SK-MEL-5 (cell line): ENCODE data around the gene ISLR2. TPM values are rescaled to one million over a fixed set of nuclear protein-coding genes. Genes with fewer than 3 reads are reported as not detected.
A peak's percentile ranks its signal among the peaks of the same experiment; 100 is the strongest.

Experiments used
- DNase-seq: peaks from one replicate; pipeline ENCODE4 v3.0.0-alpha.2; 2016; ENCODE audit warnings: low read depth, low spot score
- in situ Hi-C: cut with HindIII; loops from 2 replicates; pipeline ENCODE4 v1.10.0; 2016; ENCODE audit warnings: low sequenced_read_pairs, high pct_unique_total_duplicates, low pct_unique_long_range_greater_than_20kb
- total RNA-seq: library from RNA; depleted of rRNA; stranded (reverse); fragments of >200 nt; shearing (Covaris generic); gene quantifications from 2 replicates; pipeline ENCODE4 v1.2.3, GENCODE V29; 2014

Gene ISLR2
- total RNA-seq, 1 experiment from 2014 or later, result not detected

DNA sequence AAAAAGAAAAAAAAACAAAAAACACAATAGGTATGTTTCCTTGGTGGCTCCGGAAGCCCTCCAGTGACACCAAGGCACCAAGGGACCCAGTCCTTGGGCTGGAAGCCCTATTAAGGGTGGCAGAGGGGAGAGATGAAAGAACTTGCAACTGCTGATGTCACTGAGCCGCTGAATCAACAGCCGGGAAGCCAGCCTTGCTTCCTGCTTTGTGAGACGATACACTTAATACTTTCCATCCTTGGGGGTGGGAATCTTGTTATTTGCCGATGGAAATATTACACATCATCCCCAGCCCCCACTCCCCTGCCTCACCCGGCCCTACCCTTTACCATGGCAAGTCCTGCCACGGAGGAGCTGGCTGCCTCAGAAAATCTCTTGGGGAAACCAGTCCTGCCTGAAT lies 5.6 kb upstream of the ISLR2 start:
- in situ Hi-C loops, result loop anchor here (25.0 kb wide), 1 partner anchor 188 kb away; no protein-coding TSS in a partner anchor
- no peak for DNase-seq

DNA sequence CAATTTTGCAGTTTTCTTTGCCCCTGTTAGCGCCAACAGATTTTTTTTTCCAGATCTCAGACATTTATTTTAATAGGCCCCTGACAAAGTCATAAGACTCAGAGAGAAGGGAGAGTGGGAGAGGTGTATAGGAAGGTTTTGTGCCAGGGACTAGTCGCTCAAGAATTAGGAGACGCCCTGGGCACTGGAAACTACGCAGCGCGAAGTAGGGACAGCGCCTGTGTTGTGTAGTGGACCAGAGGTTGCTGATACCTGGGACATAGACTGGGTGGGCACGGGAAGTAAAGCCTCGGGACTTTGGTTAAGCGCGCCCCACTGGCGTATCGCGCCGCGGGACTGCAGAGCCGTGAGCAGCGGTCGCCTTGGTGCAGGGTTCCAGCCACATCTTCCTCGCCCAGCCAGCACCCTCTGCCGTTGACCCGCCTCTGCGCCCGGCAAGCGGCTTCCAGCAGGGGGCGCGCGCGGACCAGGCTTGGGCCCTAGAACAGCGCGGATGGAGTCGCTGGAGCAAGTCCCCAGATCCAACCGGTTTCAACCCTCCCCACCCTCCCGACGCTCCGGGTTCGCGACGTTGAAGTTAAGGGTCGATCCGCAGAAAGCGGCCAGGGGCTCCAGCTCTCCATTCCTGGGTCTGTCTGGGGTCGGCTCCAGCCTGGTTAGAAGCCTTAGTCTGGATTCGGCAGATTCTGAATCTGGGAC lies 3.0 kb upstream of the ISLR2 start:
- in situ Hi-C loops, result no loop called here
- peak; percentile 81 for DNase-seq

DNA sequence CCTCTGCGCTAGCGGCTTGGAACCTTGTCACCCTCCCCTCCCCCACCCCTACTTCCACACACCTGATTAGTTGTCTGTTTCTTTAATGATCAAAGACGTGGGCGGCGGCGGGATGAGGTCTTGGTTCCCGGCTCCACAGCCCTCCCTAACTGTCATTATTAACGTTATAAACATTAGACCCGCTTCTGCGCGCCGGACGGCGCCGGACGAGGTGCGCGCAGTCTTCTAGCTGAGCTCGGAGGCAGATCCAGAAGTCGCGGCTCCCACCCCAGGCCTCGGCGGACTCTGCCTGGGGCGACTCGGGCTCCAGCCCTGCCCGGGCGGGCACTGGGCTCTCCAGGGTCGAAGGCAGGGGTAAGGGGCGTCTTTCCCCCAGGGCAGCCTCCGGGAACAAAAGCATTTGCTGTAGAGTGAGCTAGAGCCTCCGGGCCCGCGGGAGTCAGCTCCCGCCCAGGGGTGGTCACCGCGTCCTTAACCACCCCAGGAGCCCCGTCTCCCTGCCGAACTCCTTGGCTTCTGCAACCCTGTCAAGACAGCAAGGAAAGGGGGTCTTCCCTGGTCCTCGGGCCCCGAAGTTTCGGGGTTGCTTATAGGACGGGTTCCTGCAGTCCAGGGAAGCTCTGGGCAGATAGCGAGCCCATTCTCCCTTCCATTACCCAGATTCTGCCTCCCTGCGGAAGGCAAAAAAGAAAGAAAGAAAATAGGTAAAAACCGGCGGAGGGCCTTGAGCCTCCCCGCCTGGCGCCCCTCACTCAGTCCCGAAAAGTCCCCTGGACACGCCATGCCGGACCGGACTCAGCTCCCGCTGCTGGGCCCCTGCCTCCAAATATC lies 2.2 kb upstream of the ISLR2 start:
- in situ Hi-C loops, result no loop called here
- DNase-seq, result peak; percentile 11

DNA sequence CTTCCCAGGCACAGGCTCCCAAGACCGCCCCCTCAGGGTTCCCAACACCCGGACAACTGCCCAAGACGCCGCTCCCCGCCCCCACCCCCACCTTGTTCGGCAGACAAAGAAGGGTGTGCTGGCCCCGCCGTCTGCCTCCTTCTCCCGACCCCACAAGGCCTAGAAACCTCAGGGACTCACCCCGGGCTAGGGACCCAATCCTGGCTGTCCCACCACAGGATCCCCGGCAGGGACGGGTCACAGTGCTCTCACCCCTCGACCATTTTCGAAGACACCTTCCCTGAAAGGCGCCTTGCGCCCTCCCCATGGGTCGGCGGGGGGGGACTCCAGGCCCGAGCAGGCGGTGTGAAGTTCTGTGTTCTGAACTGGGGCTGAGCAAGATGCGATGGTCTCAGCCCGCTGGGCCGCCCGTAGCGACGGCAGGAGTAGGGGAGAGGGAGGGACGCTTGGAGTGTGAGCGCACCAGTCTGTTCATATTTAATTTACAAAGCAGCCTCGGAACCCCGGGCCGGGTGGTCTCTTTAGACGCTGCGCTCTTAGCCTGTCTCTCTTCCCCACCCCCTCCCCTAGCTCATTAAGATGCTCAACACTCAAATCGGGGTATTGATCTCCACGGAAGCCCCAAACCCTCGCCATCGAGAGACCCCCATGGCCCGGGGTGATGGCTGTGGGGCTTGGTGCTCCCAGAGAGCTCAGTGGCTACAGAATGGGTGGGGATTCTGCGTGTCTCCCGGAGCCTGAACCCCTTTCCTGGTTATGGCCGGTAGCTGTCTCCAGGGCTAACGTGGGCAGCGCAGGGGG lies 1.4 kb upstream of the ISLR2 start:
- no peak for DNase-seq
- in situ Hi-C loops, result no loop called here

DNA sequence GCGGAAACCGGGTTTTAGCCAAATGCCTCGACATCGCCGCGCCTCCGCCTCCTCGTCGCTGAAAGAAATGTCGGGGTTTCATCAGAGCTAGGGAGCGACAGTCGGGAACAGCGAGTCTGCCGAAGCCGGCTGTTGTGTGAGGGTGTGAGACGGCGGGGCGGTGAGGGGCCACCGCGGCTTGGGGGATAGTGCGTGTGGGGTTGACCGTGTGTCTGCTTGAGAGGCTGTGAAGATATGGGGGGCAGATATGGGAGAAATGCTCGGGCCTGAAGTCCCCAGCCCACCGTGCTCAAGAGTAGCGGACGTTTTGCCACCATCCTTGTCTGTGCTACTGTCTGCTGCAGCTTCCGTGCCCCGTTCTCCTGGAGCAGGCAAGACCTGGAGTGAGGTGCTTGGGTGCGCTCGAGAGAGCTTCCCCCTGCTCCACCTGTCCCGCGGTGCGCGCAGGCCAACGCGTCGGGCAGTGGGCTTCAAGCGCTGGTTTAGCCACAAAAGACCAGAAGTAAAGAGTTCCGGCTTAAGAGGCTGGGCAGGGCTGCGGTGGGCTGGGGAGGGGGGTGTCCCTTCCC lies 716 bp upstream of the ISLR2 start:
- in situ Hi-C loops, result no loop called here

DNA sequence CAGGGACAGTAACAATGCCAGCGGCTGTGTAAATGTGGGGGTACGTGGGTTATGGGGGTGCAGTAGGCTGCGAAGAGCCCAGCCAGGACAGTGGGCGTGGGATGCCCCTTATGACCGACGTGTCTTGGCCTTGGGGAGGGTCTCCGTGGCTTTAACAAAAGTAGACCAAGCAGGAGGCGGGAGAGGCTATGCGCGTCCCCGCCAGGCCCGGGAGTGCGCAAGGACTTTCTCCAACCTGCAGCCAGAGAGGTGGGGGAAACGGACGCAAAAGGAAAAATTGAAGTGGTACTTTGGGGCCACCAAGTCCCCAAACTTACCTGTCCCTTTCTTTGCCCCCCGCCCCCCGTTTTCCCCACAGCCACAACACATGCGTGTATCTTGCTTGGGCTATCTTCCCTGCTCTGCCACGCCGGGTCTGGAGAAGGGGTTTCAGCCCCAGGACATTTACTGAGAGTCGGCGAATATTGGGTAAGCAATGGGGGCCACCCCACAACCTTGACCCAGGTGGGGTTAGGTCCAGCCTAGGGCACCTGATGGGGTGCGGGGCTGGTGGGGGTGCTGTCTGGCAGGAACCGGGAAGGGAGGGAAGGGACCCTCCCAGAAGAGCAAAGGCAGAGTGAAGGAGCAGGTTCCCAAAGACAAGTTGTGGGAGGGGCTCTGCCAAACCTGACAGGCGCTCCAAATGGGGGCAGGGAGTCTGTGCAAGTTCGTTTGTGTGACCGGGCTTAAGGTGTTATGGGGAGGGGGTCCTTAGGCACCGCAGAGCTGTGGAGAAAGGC lies 652 bp downstream of the ISLR2 start:
- DNase-seq, result no peak
- in situ Hi-C loops, result no loop called here

More for the DNA sequence above, 716 bp upstream of the ISLR2 start:
- no peak for DNase-seq

DNA sequence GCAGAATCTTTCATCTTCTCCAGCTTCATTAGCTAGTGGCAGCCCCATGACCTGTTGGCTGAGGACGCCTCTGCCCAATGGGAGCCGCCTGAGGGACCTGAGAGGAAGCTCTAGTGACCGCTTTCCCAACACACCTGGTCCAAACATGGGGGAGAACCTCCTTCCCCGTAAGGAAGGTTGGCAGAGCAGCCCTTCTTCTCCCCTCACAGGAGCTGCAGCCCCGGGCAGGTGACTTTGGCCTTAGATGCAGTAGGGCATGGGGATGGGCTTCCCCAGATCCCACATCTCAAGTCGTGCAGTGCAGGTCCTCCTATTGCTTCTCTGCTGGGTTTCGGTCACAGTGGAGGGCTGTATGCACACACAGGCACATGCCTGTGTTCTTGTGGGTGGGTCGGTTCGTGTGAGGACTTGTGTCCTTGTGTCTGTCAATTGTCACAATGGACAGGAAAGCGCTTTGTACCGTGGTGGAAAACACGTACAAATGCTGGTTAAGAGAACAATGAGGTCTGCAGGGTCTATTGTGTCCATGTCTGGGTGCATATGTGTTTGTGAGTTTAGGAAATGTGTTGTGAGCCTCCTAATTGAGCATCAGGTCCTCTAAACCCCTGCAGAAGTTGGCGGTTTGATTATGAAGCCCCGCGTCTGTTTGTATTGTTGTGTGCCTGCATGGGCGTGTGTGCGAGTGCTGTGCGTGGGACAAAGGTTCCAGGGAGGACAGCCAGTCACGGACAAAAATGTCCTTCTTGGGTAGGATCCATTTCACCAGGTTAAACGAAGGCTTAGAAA lies 1.4 kb downstream of the ISLR2 start:
- in situ Hi-C loops, result no loop called here
- no peak for DNase-seq

DNA sequence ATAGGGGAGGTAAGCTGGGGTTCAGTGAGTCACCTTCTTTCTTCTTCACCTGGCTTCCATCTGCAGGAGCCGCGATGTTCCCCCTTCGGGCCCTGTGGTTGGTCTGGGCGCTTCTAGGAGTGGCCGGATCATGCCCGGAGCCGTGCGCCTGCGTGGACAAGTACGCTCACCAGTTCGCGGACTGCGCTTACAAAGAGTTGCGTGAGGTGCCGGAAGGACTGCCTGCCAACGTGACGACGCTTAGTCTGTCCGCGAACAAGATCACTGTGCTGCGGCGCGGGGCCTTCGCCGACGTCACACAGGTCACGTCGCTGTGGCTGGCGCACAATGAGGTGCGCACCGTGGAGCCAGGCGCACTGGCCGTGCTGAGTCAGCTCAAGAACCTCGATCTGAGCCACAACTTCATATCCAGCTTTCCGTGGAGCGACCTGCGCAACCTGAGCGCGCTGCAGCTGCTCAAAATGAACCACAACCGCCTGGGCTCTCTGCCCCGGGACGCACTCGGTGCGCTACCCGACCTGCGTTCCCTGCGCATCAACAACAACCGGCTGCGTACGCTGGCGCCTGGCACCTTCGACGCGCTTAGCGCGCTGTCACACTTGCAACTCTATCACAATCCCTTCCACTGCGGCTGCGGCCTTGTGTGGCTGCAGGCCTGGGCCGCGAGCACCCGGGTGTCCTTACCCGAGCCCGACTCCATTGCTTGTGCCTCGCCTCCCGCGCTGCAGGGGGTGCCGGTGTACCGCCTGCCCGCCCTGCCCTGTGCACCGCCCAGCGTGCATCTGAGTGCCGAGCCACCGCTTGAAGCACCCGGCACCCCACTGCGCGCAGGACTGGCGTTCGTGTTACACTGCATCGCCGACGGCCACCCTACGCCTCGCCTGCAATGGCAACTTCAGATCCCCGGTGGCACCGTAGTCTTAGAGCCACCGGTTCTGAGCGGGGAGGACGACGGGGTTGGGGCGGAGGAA lies 2.6 kb downstream of the ISLR2 start:
- in situ Hi-C loops, result no loop called here
- DNase-seq, result no peak

DNA sequence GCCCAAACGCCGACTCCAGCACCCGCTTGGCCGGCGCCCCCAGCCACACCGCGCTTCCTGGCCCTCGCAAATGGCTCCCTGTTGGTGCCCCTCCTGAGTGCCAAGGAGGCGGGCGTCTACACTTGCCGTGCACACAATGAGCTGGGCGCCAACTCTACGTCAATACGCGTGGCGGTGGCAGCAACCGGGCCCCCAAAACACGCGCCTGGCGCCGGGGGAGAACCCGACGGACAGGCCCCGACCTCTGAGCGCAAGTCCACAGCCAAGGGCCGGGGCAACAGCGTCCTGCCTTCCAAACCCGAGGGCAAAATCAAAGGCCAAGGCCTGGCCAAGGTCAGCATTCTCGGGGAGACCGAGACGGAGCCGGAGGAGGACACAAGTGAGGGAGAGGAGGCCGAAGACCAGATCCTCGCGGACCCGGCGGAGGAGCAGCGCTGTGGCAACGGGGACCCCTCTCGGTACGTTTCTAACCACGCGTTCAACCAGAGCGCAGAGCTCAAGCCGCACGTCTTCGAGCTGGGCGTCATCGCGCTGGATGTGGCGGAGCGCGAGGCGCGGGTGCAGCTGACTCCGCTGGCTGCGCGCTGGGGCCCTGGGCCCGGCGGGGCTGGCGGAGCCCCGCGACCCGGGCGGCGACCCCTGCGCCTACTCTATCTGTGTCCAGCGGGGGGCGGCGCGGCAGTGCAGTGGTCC lies 3.5 kb downstream of the ISLR2 start:
- in situ Hi-C loops, result no loop called here
- no peak for DNase-seq

DNA sequence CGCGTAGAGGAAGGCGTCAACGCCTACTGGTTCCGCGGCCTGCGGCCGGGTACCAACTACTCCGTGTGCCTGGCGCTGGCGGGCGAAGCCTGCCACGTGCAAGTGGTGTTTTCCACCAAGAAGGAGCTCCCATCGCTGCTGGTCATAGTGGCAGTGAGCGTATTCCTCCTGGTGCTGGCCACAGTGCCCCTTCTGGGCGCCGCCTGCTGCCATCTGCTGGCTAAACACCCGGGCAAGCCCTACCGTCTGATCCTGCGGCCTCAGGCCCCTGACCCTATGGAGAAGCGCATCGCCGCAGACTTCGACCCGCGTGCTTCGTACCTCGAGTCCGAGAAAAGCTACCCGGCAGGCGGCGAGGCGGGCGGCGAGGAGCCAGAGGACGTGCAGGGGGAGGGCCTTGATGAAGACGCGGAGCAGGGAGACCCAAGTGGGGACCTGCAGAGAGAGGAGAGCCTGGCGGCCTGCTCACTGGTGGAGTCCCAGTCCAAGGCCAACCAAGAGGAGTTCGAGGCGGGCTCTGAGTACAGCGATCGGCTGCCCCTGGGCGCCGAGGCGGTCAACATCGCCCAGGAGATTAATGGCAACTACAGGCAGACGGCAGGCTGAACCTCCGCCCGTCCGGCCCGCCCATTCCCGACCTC lies 4.1 kb downstream of the ISLR2 start:
- in situ Hi-C loops, result no loop called here
- peak; percentile 63 for DNase-seq

DNA sequence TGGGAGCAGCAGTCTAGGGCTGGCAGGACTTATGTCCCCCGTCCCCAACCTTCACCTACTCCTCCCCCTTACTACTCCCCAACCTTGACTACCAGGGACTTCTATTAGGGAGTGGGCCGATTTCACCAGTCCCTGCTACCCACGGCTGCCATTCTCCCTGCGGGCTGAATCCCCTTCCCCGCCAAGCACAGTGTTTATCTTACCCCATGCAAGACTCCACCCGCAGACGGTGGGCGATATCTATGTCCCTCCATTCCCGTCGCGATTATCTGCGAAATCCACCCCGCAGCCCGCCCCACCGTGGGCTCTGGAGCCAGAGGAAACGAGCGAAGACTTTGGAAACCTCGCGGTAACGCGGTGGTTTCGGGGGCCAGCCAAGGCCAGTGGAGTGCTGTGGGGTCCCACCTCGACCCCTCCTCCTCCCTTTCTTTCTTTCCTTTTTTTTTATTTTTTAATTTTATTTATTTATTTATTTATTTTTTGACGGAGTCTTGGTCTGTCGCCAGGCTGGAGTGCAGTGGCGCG lies 4.7 kb downstream of the ISLR2 start:
- no peak for DNase-seq
- in situ Hi-C loops, result no loop called here

DNA sequence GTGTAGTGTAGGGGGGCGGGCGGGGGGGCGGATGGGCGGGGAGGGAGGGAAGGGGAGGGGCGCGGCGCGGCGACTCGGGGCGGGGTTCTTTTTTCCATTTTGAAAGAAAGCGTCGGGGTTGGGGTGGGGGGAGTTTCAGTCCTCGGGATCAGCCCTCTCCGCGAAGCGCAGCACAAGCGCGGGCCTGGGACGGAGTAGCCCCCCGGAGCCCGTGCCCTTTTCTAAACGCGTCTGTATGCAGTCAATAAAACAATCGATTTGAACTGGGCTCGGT lies 6.1 kb downstream of the ISLR2 start:
- in situ Hi-C loops, result no loop called here
- DNase-seq, result no peak

DNA sequence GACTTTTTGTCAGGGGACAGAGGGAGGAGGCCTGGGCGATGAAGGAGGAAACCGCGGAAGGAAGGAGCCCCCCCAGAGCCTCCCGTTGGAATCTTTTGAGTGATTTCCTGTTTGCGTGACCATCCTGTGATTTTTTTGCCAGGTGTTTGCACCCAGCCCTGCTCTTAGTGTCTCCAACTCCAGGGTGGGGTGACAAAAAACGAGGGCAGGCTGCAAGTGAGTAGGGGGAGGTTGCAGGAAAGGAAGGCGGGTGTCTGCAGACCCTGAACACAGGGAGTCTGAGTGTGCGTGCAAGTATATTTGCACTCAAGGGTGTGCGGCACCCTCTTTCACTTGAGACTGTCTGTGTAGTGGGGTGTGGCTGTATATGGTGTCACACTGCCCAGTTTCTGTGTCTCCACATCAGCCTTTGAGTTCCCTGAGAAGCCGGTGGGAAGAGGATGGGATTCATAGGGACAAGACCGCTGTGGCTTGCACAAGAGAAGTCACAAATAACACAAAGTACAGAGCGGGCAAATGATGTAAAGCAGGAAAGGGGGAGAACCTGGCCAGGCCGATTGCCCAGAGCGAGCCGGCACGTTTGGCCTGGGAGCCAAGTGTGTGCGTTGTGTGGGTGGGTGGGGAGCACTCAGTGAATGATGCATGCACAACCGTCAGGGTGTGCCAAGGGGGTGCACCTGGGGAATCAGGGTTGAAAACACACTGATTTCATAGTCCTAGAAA lies 6.6 kb downstream of the ISLR2 start:
- in situ Hi-C loops, result no loop called here

DNA sequence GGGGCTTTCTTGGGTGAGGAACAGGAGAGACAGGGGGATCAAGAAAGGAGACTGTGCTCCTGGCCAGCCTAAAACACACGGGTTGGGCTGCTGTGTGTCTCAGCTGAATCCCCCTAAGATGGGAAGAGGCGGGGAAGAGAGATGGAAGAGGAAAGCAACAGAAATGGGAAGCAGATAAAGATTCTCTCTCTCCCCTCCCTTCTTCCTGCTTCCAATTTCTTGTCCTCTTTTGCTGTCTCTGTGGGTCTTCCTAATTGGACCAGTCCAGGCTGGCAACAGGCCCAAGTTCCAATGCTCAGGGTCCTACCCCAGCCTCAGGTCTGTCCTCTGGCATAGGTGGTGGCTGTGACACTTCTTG lies 7.1 kb downstream of the ISLR2 start:
- in situ Hi-C loops, result no loop called here

More for the DNA sequence above, 6.6 kb downstream of the ISLR2 start:
- no peak for DNase-seq

More for the DNA sequence above, 7.1 kb downstream of the ISLR2 start:
- DNase-seq, result no peak
